Peyer's patch (tissue), 4 donors: Measurements from ENCODE around the gene ZNF189.

Experiments
- CTCF ChIP-seq, 6 experiments: fragments of 450-650 bp in 4 of 6; fragments of 200-600 bp in 2 of 6; sonication (generic) in 1 of 6; IDR thresholded peaks; one replicate each; pipeline ENCODE4 v1.5.1; 2017 to 2019; ENCODE audit warnings: antibody characterized with exemption in 6 of 6, mild to moderate bottlenecking in 3 of 6, moderate library complexity in 1 of 6
- POLR2A ChIP-seq, 2 donors: fragments of 450-650 bp; IDR thresholded peaks; one replicate each; pipeline ENCODE4 v1.5.1; 2017; ENCODE audit warnings: antibody characterized with exemption in 2 of 2, mild to moderate bottlenecking in 2 of 2, moderate library complexity in 2 of 2

- no peak for TF ChIP-seq CTCF (IDR thresholded peaks at IDR 0.05)
- TF ChIP-seq POLR2A (IDR thresholded peaks at IDR 0.05) = no peak
Observed at GRCh38 chr9:101446732-101447131, 48.1 kb downstream of the ZNF189 start.
